AG04450 (cell line): ENCODE results near the gene TAS2R14. TPM values are rescaled to one million over a fixed set of nuclear protein-coding genes. Genes with fewer than 3 reads are reported as not detected.

Experiments
- CTCF ChIA-PET: fragments of 300-600, 350-600 bp; formaldehyde crosslinking; extraction: SDS; loops from one replicate; lab custom pipeline; 2022; ENCODE audit warnings: antibody characterized with exemption, inconsistent platforms; lab: Charles Lee
- POLR2A ChIA-PET: fragments of 350-600 bp; formaldehyde crosslinking; extraction: SDS; loops from one replicate; lab custom pipeline; 2021; ENCODE audit warnings: antibody characterized with exemption, inconsistent platforms; lab: Yijun Ruan, JAX
- DNase-seq: peaks from one replicate; pipeline ENCODE4 v3.0.0-alpha.2; 2011; ENCODE audit warnings: low read depth, low spot score
- H3K27ac ChIP-seq: one replicate; pipeline ENCODE4 v1.5.1; 2012; ENCODE audit warnings: low read depth, low read length, control low read depth
- H3K27me3 ChIP-seq: one replicate; pipeline ENCODE4 v1.6.0; 2012; ENCODE audit warnings: low read length; ENCODE audit not compliant: control insufficient read depth, insufficient read depth
- H3K4me3 ChIP-seq: 2 replicates; pipeline ENCODE4 v1.5.1; 2011; ENCODE audit warnings: mild to moderate bottlenecking, low read depth, low read length, control low read depth
- H3K9me3 ChIP-seq: 2 replicates; pipeline ENCODE4 v1.5.1; 2012; ENCODE audit warnings: low read length; ENCODE audit not compliant: control insufficient read depth, insufficient read depth
- CTCF ChIP-seq: IDR thresholded peaks from 2 replicates; pipeline ENCODE4 v1.5.1; 2011; ENCODE audit warnings: low read depth, low read length, control low read depth, inconsistent platforms
- polyA plus RNA-seq: library from polyadenylated mRNA; depleted of rRNA; stranded (reverse); fragments of >200 nt; gene quantifications from 2 replicates; pipeline ENCODE4 v1.2.3, GENCODE V29; 2011

Gene TAS2R14
- polyA plus RNA-seq, 1 experiment, result 3.2 TPM

GRCh38 chr12:10919809-10920208 is 19.3 kb downstream of the TAS2R14 start:
- no peak overlapping the region for H3K4me3 ChIP-seq
- H3K27ac ChIP-seq, result no peak overlapping the region
- CTCF ChIA-PET, result no interaction called here
- POLR2A ChIA-PET, result no interaction called here
- H3K27me3 ChIP-seq, result no peaks in the 10 kb centered on the region
- no peaks in the 10 kb centered on the region for H3K9me3 ChIP-seq
- TF ChIP-seq CTCF, result no peak
- DNase-seq, result no peak

- TF ChIP-seq CTCF, result no peak
- Histone ChIP-seq H3K9me3 (no peaks in the 10 kb centered on the region), H3K27ac (no peak overlapping the region), H3K4me3 (no peak overlapping the region), H3K27me3 (no peaks in the 10 kb centered on the region)
- no peak for DNase-seq
- ChIA-PET POLR2A (no interaction called here), CTCF (no interaction called here)
These were observed 28.7 kb downstream of the TAS2R14 start for GRCh38 chr12:10910380-10910779.

- Histone ChIP-seq H3K27me3 (no peaks in the 10 kb centered on the region), H3K4me3 (no peak within 1 kb of the TSS), H3K9me3 (no peaks in the 10 kb centered on the region), H3K27ac (no peak within 1 kb of the TSS)
- CTCF ChIA-PET, result no interaction called here
- DNase-seq, result no peak
- no peak for TF ChIP-seq CTCF
- POLR2A ChIA-PET, result no interaction called here
These were observed 29.6 kb downstream of the TAS2R14 start, which contains the start of gene TAS2R13 for GRCh38 chr12:10909462-10909861. Gene TAS2R13 (minus strand): TSS chr12:10909562. CDS start chr12:10909298, 264 bp downstream.

DNA sequence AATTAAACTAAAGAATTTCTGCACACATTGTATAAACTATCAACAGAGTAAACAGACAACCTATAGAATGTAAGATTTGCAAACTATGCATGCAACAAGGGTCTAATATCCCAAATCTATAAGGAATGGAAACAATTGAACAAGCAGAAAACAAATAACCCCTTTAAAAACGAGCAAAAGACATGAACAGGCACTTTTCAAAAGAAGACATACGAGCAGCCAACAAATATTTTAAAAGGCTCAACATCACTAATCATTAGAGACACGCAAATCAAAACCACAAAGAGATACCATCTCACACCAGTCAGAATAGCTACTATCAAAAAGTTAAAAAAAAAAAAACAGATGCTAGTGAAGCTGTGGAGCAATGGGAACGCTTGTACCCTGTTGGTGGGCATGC is 34.4 kb downstream of the TAS2R14 start:
- Histone ChIP-seq H3K9me3 (no peaks in the 10 kb centered on the region), H3K27me3 (no peaks in the 10 kb centered on the region), H3K27ac (no peak overlapping the region), H3K4me3 (no peak overlapping the region)
- no peak for DNase-seq
- ChIA-PET POLR2A (interaction anchor here (0.6 kb wide), 1 partner anchor 136 kb away, joined by 3 read pairs; no protein-coding TSS in a partner anchor), CTCF (no interaction called here)
- no peak for TF ChIP-seq CTCF

GRCh38 chr12:10901427-10901826 is 37.6 kb downstream of the TAS2R14 start:
- Histone ChIP-seq H3K4me3 (no peak overlapping the region), H3K27ac (no peak overlapping the region), H3K9me3 (no peaks in the 10 kb centered on the region), H3K27me3 (no peaks in the 10 kb centered on the region)
- TF ChIP-seq CTCF, result no peak
- DNase-seq, result no peak
- POLR2A ChIA-PET, result no interaction called here
- CTCF ChIA-PET, result interaction anchor here (1.2 kb wide), 1 partner anchor 10 kb away, joined by 3 read pairs; no protein-coding TSS in a partner anchor
